Naive B cell (primary cell): ENCODE data around the gene LMBRD2. TPM values are rescaled to one million over a fixed set of nuclear protein-coding genes. Genes with fewer than 3 reads are reported as not detected.

Source experiments
- ATAC-seq, 2 donors: fragments of 150-1000 bp; cut with Tn5 transposase; 2 replicates each; pipeline ENCODE4 v1.10.0; 2021; ENCODE audit warnings: low read depth in 2 of 2, mild to moderate bottlenecking in 2 of 2, moderate library complexity in 2 of 2
- DNase-seq: peaks from one replicate; pipeline ENCODE4 v3.0.0; 2022
- H3K27ac Mint-ChIP-seq, 6 donors: one replicate each; pipeline ENCODE4 v1.8.0; 2020 to 2022; ENCODE audit warnings: mild to moderate bottlenecking in 6 of 6, mixed read lengths in 6 of 6, moderate library complexity in 5 of 6, inconsistent platforms in 2 of 6
- H3K27me3 Mint-ChIP-seq, 3 donors: one replicate each; pipeline ENCODE4 v1.8.0; 2021 to 2022; ENCODE audit warnings: mixed read lengths in 3 of 3, mild to moderate bottlenecking in 1 of 3
- H3K36me3 Mint-ChIP-seq, 2 donors: one replicate each; pipeline ENCODE4 v1.8.0; 2020 to 2022; ENCODE audit warnings: mixed read lengths in 2 of 2, inconsistent platforms in 1 of 2, mild to moderate bottlenecking in 1 of 2
- H3K4me1 Mint-ChIP-seq, 3 donors: one replicate each; pipeline ENCODE4 v1.8.0; 2020 to 2022; ENCODE audit warnings: mixed read lengths in 3 of 3, inconsistent platforms in 1 of 3, mild to moderate bottlenecking in 1 of 3, moderate library complexity in 1 of 3
- H3K4me3 Mint-ChIP-seq, 8 donors: one replicate each; pipeline ENCODE4 v1.8.0; 2020 to 2022; ENCODE audit warnings: mild to moderate bottlenecking in 8 of 8, mixed read lengths in 8 of 8, moderate library complexity in 8 of 8, inconsistent platforms in 2 of 8
- H3K9me3 Mint-ChIP-seq, 7 donors: one replicate each; pipeline ENCODE4 v1.8.0; 2020 to 2022; ENCODE audit warnings: mixed read lengths in 7 of 7, mild to moderate bottlenecking in 5 of 7, inconsistent platforms in 2 of 7, moderate library complexity in 1 of 7
- polyA plus RNA-seq, 6 donors: library from polyadenylated mRNA; unstranded; fragments of 300-500 nt; fragmentation: Illumina TruSeq; gene quantifications; one replicate each; pipeline ENCODE4 v1.2.3, GENCODE V29; 2021; ENCODE audit warnings: low read depth in 6 of 6

LMBRD2 gene
- polyA plus RNA-seq, 6 donors from 2014 or later: 3.6 to 6.7 (median 5.0) TPM

DNA sequence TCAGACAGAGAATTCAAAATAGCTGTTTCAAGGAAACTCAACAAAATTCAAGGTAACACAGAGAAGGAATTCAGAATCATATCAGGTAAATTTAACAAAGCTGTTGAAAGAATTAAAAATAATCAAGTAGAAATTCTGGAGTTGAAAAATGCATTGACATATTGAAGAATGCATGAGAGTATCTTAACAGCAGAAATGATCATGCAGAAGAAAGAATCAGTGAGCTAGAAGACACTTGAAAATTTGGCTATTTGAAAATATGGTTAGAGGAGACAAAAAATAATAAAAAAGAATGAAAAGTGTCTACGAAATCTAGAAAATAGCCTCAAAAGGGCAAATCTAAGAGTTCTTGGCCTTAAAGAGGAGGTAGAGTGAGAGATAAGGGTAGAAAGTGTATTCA is 22.9 kb downstream of the LMBRD2 start:
- Mint-ChIP-seq H3K4me1 (peaks cover 0 to 9% (median 0%) of the 10 kb centered on the region in 3 donors), H3K4me3 (no peak overlapping the region), H3K27ac (no peak overlapping the region), H3K27me3 (no peaks in the 10 kb centered on the region), H3K9me3 (peaks cover 3 to 19% (median 9%) of the 10 kb centered on the region in 7 donors), H3K36me3 (peaks cover 30 to 37% of the 10 kb centered on the region in 2 donors)
- ATAC-seq (no peak), DNase-seq (no peak)

DNA sequence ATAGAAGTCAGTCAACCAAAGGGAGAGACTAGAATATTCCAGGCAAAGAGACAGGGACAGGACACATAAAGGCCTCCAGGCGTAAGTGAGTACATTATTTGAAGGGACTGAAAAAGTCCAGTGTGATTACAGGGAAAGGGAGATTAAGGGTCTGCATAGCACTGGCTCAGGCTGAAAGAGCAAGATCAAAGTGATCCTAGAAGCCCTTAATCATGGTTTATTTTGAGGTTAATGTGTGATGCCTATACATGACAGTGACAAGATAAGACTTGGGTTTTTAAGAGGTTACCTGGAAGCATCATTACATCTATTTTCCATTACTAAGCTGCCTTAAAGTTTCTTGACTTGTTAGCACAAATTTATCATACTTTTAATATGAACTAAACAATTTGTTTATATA is 25.8 kb downstream of the LMBRD2 start:
- H3K27ac Mint-ChIP-seq: no peak overlapping the region
- peaks cover 0 to 9% (median 0%) of the 10 kb centered on the region in 3 donors for H3K4me1 Mint-ChIP-seq
- ATAC-seq (no peak), DNase-seq (no peak)
- no peaks in the 10 kb centered on the region for H3K27me3 Mint-ChIP-seq
- H3K9me3 Mint-ChIP-seq: peaks cover 3 to 18% (median 9%) of the 10 kb centered on the region in 7 donors
- no peak overlapping the region for H3K4me3 Mint-ChIP-seq
- H3K36me3 Mint-ChIP-seq: peaks cover 24 to 28% of the 10 kb centered on the region in 2 donors

DNA sequence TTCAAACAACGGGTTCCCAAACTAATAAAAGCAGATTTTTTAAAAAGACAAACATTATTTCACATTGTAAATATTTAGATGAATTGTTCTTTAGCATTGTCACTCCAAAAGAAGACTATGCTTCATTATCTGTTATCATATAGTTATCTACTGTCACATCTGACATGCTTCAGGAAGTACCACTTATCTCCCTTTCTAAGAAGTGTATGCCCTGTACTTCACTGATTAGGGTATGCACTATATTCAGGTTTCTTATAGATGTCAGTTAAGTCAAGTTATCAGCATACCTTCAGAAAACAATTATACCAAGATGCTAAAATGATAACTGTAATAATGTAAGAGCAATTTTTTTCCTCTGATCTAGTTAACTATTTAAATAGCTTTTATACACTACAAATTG is 40.4 kb downstream of the LMBRD2 start:
- ATAC-seq (no peak), DNase-seq (no peak)
- H3K4me1 Mint-ChIP-seq: no peaks in the 10 kb centered on the region
- peaks cover 50 to 58% of the 10 kb centered on the region in 2 donors for H3K36me3 Mint-ChIP-seq
- peak overlapping the region in 1 of 6 donors; percentile 37 for H3K27ac Mint-ChIP-seq
- H3K4me3 Mint-ChIP-seq: no peak overlapping the region
- H3K27me3 Mint-ChIP-seq: no peaks in the 10 kb centered on the region
- no peaks in the 10 kb centered on the region for H3K9me3 Mint-ChIP-seq

- no peaks in the 10 kb centered on the region for H3K4me1 Mint-ChIP-seq
- no peaks in the 10 kb centered on the region for H3K27me3 Mint-ChIP-seq
- no peak overlapping the region for H3K27ac Mint-ChIP-seq
- H3K9me3 Mint-ChIP-seq: no peaks in the 10 kb centered on the region
- ATAC-seq: no peak
- DNase-seq: no peak
- H3K4me3 Mint-ChIP-seq: no peak overlapping the region
- H3K36me3 Mint-ChIP-seq: peaks cover 51% of the 10 kb centered on the region in 2 donors
Measured at GRCh38 chr5:36108758-36109460, 42.8 kb downstream of the LMBRD2 start.

DNA sequence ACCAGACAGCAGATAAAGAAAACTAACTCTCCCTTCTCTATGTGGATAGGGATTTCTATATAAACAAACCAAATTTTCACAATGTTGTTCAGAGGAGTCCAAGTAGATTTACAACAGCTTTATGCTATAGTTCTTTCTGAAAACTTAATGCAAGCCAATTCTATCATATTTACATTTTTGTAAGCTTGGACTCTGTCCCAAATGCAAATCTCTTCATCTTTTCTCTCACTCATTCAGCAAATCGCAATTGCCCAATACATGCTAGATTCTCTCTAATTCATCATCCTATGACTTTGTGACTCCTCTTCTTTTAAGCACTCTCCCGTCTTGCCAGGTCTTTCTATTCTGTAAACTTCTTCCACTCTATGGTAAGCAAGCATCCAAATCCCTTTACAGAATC is 45.9 kb downstream of the LMBRD2 start:
- Mint-ChIP-seq H3K4me3 (no peak overlapping the region), H3K27ac (peak overlapping the region in 1 of 6 donors; percentile 31), H3K36me3 (peaks cover 36 to 47% of the 10 kb centered on the region in 2 donors)

GRCh38 chr5:36099748-36100147 is 51.9 kb downstream of the LMBRD2 start:
- Mint-ChIP-seq H3K27me3 (no peaks in the 10 kb centered on the region), H3K9me3 (no peaks in the 10 kb centered on the region), H3K36me3 (peaks cover 9 to 13% of the 10 kb centered on the region in 2 donors), H3K27ac (no peak overlapping the region), H3K4me3 (no peak overlapping the region), H3K4me1 (no peaks in the 10 kb centered on the region)
- DNase-seq (no peak), ATAC-seq (no peak)

More for the DNA sequence above, 45.9 kb downstream of the LMBRD2 start:
- DNase-seq: no peak
- ATAC-seq: no peak
- Mint-ChIP-seq H3K27me3 (no peaks in the 10 kb centered on the region), H3K9me3 (no peaks in the 10 kb centered on the region), H3K4me1 (no peaks in the 10 kb centered on the region)

DNA sequence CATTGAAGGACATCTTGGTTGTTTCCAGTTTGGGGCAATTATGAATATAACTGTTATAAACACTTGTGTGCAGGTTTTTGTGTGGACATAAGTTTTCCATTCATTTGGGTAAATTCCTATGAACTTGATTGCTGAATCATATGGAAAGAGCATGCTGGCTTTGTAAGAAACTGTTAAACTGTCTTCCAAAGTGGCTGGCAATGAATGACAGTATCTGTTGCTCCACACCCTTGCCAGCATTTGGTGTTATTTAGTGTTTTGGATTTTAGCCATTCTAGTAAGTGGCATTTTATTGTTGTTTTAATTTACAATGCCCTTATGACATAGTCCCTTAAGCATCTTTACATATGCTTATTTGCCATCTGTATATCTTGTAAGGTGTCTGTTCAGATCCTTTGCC is 55.2 kb downstream of the LMBRD2 start:
- no peaks in the 10 kb centered on the region for H3K4me1 Mint-ChIP-seq
- H3K36me3 Mint-ChIP-seq: peaks cover 0 to 7% of the 10 kb centered on the region in 2 donors
- H3K27me3 Mint-ChIP-seq: no peaks in the 10 kb centered on the region
- ATAC-seq (no peak), DNase-seq (no peak)
- no peak overlapping the region for H3K4me3 Mint-ChIP-seq
- H3K27ac Mint-ChIP-seq: no peak overlapping the region
- peaks cover 0 to 6% (median 0%) of the 10 kb centered on the region in 7 donors for H3K9me3 Mint-ChIP-seq

DNA sequence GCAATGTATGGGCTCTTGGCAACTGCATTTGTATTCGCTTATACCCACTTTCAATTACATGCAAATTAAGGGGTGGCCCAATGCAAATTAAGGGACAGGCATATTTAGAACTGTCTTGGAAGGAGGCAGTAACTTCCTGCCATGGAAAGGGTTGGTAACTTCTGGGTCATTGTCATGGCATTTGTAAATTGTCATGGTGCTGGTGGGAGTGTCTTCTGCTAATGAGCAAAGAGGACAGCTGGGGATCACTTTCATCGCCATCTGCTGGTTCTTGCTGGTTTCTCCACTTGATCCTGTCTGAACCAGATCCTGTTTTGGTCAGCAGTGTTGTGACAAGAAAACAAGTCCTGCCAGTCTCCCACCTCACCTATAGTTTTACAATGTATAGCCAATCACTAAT is 61.7 kb downstream of the LMBRD2 start:
- DNase-seq: no peak
- Mint-ChIP-seq H3K4me3 (no peak overlapping the region), H3K36me3 (peaks cover 0 to 5% of the 10 kb centered on the region in 2 donors), H3K9me3 (peaks cover 7 to 17% (median 13%) of the 10 kb centered on the region in 7 donors), H3K27me3 (no peaks in the 10 kb centered on the region), H3K4me1 (no peaks in the 10 kb centered on the region), H3K27ac (peak overlapping the region in 1 of 6 donors; percentile 43)
- no peak for ATAC-seq

GRCh38 chr5:36079200-36079781 is 72.4 kb downstream of the LMBRD2 start:
- peaks cover 0 to 5% (median 4%) of the 10 kb centered on the region in 7 donors for H3K9me3 Mint-ChIP-seq
- H3K4me1 Mint-ChIP-seq: no peaks in the 10 kb centered on the region
- peaks cover 0 to 2% of the 10 kb centered on the region in 2 donors for H3K36me3 Mint-ChIP-seq
- peak overlapping the region in 1 of 8 donors; percentile 17 for H3K4me3 Mint-ChIP-seq
- DNase-seq (peak; percentile 14), ATAC-seq (peak; percentile 48 to 68)
- no peak overlapping the region for H3K27ac Mint-ChIP-seq
- H3K27me3 Mint-ChIP-seq: peaks cover 6 to 17% (median 9%) of the 10 kb centered on the region in 3 donors

- no peak for ATAC-seq
- peaks cover 5 to 11% (median 6%) of the 10 kb centered on the region in 3 donors for H3K27me3 Mint-ChIP-seq
- no peaks in the 10 kb centered on the region for H3K36me3 Mint-ChIP-seq
Measured at GRCh38 chr5:36078430-36078829, 73.3 kb downstream of the LMBRD2 start.

GRCh38 chr5:36073595-36074216 is 78.0 kb downstream of the LMBRD2 start:
- H3K4me1 Mint-ChIP-seq: peaks cover 8 to 19% (median 14%) of the 10 kb centered on the region in 3 donors
- no peak for DNase-seq
- H3K9me3 Mint-ChIP-seq: no peaks in the 10 kb centered on the region
- no peaks in the 10 kb centered on the region for H3K36me3 Mint-ChIP-seq
- H3K4me3 Mint-ChIP-seq: no peak overlapping the region
- ATAC-seq: peak; percentile 48 to 55
- peaks cover 0 to 8% (median 0%) of the 10 kb centered on the region in 3 donors for H3K27me3 Mint-ChIP-seq
- H3K27ac Mint-ChIP-seq: peak overlapping the region in 2 of 6 donors; percentile 53 to 90

More at GRCh38 chr5:36078430-36078829, 73.3 kb downstream of the LMBRD2 start:
- Mint-ChIP-seq H3K27ac (no peak overlapping the region), H3K4me1 (peaks cover 0 to 2% (median 1%) of the 10 kb centered on the region in 3 donors), H3K9me3 (peaks cover 0 to under 1% (median 0%) of the 10 kb centered on the region in 7 donors), H3K4me3 (no peak overlapping the region)
- no peak for DNase-seq

DNA sequence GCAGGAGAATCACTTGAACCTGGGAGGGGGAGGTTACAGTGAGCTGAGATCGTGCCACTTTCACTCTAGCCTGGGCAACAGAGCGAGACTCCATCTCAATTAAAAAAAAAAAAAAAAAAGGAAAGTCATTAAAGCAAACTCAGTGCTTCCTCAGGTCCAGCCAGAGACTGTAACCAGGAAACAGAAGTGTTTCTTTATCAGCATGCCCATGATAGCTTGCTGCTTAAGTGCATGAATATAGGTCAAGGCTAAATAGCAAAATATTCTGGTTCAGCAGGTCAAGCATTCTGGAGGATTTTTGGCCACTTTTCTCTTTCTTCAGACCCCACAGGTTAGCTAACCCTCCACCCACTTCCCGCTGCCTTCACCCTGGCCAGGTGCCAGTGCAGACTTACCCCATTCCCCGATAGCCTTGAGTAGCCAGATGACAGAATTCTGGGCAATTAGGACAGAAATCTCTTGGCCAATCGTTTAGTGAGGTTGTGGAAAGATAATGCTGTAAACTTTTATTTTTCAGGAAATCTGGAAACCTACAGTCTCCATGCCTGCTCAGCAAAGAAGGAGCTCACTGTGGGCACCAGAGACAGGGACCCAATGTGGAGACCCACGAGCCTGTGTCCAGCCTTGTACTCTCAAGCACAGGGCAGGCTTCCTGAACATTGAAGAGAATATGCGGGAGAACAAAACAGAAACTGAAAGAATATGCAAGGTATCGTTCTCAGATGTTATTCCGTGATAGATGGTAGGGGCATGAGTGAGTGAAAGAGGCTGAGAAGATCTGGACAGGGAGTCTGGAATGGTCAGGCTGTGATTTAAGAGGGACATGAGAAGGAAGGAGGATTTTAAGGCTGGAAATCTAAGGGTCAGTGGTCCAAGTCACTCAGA is 80.8 kb downstream of the LMBRD2 start:
- ATAC-seq: peak; percentile 40
- H3K4me1 Mint-ChIP-seq: peaks cover 14 to 33% (median 24%) of the 10 kb centered on the region in 3 donors
- H3K36me3 Mint-ChIP-seq: no peaks in the 10 kb centered on the region
- peak overlapping the region in 4 of 6 donors; percentile 1 to 96 (median 46) for H3K27ac Mint-ChIP-seq
- no peak for DNase-seq
- peak overlapping the region; percentile 56 to 89 (median 76) for H3K4me3 Mint-ChIP-seq
- H3K9me3 Mint-ChIP-seq: no peaks in the 10 kb centered on the region
- H3K27me3 Mint-ChIP-seq: peaks cover 13 to 17% (median 16%) of the 10 kb centered on the region in 3 donors
